ENCODE measurements around the gene CALR.

- TF ChIP-seq ZFX (CRISPR knock-in tag; IDR thresholded peaks at IDR 0.05) (no peak), ARHGAP35 (IDR thresholded peaks at IDR 0.05; ENCODE audit: partially characterized antibody) (no peak), CTCF (IDR thresholded peaks at IDR 0.05 in 2 of 3, conservative IDR thresholded peaks at IDR 0.05 in 1 of 3; ENCODE audit: insufficient read depth in 2 of 3, low read depth in 1 of 3, low read length in 3 of 3) (no peak), ETV6 (IDR thresholded peaks at IDR 0.05; ENCODE audit: borderline replicate concordance in 1 of 2, low read depth in 2 of 2, low read length in 1 of 2) (no peak), ETV6 (CRISPR knock-in tag; IDR thresholded peaks at IDR 0.05; ENCODE audit: borderline replicate concordance) (no peak), EZH2 (IDR thresholded peaks at IDR 0.05; ENCODE audit: borderline replicate concordance, low read depth, low read length) (no peak)
Measured at GRCh38 chr19:12918253-12918652, 20.2 kb upstream of the CALR start.
